ENCODE data around the gene BNC2.

Gene BNC2

DNA sequence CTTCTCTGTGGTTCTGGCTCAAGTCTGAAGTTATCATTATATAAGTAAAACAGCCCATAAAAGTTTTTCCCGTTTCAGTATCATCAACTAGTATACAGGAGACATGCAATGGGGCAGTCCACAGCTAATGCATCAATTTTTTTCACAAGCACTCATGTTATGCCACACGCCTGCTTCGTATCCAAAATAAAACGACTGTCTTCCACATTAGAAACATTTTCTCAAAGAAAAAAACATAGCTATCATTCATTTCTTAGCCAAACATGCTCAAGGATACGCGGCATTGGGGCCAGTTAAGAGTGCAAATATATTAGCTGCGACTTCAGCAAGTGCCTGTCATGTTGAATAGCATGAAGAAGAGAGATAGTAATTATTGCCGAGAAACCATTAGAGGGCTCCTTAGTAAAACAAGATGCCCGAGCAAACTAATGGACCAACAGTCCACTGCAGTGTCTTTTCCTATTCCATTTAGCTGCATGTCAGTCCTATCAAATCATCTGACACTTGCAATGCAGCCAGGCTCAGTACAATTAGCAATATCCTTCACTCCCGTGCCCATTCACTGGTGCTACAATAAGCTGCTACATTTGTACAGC, 68.5 kb downstream of the BNC2 start:
- DNase-seq (ENCODE audit: low read depth in 1 of 2, low spot score in 1 of 2), result no peak
- Histone ChIP-seq H3K27me3 (ENCODE audit: insufficient read depth, poor library complexity, severe bottlenecking) (no peaks in the 10 kb centered on the region), H3K4me3 (replicated peaks; ENCODE audit: insufficient read depth, low read length) (no peak overlapping the region), H3K27ac (replicated peaks) (no peak overlapping the region)
- no peak for TF ChIP-seq GABPA (IDR thresholded peaks at IDR 0.05; ENCODE audit: low read depth)

DNA sequence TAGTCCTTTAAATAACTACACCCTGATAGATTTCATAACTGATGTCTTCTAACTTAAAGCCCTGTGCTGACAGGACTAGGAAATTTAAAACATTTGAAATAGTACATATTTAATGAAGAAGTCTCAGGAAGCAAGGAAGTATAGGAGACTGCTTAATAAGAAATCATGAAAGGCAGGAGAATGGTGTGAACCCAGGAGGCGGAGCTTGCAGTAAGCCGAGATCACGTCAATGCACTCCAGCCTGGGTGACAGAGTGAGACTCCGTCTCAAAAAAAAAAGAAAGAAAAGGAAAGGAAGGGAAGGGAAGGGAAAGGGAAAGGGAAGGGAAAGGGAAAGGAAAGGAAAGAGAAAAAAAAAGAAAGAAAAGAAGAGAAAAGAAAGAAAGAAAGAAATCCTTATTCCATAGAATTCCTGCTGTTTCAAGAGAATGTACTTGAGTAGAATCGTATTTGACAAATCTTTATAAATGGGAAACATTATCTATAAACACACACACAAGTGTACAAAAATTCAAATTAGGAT, 74.1 kb downstream of the BNC2 start:
- H3K27ac ChIP-seq (replicated peaks), result no peak overlapping the region
- no peak for DNase-seq (ENCODE audit: low read depth in 1 of 2, low spot score in 1 of 2)
- no peak for TF ChIP-seq GABPA (IDR thresholded peaks at IDR 0.05; ENCODE audit: low read depth)
- no peak for TF ChIP-seq POLR2AphosphoS5 (IDR thresholded peaks at IDR 0.05; ENCODE audit: low read depth)
- no peak for TF ChIP-seq SPI1 (IDR thresholded peaks at IDR 0.05; ENCODE audit: borderline replicate concordance, low read depth)
- TF ChIP-seq, protein P1, sequence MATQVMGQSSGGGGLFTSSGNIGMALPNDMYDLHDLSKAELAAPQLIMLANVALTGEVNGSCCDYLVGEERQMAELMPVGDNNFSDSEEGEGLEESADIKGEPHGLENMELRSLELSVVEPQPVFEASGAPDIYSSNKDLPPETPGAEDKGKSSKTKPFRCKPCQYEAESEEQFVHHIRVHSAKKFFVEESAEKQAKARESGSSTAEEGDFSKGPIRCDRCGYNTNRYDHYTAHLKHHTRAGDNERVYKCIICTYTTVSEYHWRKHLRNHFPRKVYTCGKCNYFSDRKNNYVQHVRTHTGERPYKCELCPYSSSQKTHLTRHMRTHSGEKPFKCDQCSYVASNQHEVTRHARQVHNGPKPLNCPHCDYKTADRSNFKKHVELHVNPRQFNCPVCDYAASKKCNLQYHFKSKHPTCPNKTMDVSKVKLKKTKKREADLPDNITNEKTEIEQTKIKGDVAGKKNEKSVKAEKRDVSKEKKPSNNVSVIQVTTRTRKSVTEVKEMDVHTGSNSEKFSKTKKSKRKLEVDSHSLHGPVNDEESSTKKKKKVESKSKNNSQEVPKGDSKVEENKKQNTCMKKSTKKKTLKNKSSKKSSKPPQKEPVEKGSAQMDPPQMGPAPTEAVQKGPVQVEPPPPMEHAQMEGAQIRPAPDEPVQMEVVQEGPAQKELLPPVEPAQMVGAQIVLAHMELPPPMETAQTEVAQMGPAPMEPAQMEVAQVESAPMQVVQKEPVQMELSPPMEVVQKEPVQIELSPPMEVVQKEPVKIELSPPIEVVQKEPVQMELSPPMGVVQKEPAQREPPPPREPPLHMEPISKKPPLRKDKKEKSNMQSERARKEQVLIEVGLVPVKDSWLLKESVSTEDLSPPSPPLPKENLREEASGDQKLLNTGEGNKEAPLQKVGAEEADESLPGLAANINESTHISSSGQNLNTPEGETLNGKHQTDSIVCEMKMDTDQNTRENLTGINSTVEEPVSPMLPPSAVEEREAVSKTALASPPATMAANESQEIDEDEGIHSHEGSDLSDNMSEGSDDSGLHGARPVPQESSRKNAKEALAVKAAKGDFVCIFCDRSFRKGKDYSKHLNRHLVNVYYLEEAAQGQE (IDR thresholded peaks at IDR 0.05; ENCODE audit: insufficient replicate concordance, low read depth), result no peak
- no peak for TF ChIP-seq CTCF (IDR thresholded peaks at IDR 0.05; ENCODE audit: insufficient read depth, low read length)
- H3K4me3 ChIP-seq (replicated peaks; ENCODE audit: insufficient read depth, low read length), result no peak overlapping the region
- H3K27me3 ChIP-seq (ENCODE audit: insufficient read depth, poor library complexity, severe bottlenecking), result no peaks in the 10 kb centered on the region

DNA sequence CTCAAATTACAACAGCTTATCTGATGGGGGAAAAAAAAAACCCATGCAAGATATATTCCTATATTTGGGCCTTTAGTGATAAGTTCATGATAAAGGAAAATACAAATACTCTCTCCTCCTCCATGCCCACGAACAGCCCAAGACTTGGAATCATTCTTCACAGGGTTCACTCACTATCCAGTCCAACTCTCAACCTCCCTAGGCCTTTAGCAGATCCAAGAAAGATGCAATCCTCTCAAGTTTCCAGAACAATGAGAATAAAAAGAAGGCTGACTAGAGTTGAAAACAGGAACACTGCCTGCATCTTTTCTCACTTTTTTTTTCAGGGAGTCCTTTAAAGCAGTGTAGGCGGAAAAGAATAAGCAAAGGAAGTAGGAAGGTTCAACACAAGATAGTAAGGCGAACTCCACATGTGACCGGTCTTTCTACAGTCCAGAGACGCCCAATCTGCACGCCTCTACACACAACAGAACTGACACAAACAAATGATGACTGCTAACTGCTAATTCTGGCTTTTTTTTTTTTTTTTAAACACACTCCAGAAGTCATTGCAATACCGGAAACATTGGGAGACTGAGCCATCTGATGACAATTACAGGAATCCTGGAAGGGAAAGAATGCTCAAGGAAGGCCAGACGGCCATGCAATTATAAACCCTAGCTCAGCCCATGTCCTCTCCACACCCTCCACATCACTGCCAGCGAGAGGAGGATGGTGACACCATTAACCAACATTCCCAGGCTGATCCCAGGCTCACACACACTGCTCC, 75.4 kb downstream of the BNC2 start:
- Histone ChIP-seq H3K27ac (replicated peaks) (no peak overlapping the region), H3K4me3 (replicated peaks; ENCODE audit: insufficient read depth, low read length) (no peak overlapping the region), H3K27me3 (ENCODE audit: insufficient read depth, poor library complexity, severe bottlenecking) (no peaks in the 10 kb centered on the region)
- no peak for DNase-seq (ENCODE audit: low read depth in 1 of 2, low spot score in 1 of 2)
- TF ChIP-seq CTCF (IDR thresholded peaks at IDR 0.05; ENCODE audit: insufficient read depth, low read length), result no peak
- TF ChIP-seq, protein P1 (IDR thresholded peaks at IDR 0.05; ENCODE audit: insufficient replicate concordance, low read depth), result no peak
- no peak for TF ChIP-seq GABPA (IDR thresholded peaks at IDR 0.05; ENCODE audit: low read depth)
- no peak for TF ChIP-seq POLR2AphosphoS5 (IDR thresholded peaks at IDR 0.05; ENCODE audit: low read depth)
- TF ChIP-seq SPI1 (IDR thresholded peaks at IDR 0.05; ENCODE audit: borderline replicate concordance, low read depth), result no peak

DNA sequence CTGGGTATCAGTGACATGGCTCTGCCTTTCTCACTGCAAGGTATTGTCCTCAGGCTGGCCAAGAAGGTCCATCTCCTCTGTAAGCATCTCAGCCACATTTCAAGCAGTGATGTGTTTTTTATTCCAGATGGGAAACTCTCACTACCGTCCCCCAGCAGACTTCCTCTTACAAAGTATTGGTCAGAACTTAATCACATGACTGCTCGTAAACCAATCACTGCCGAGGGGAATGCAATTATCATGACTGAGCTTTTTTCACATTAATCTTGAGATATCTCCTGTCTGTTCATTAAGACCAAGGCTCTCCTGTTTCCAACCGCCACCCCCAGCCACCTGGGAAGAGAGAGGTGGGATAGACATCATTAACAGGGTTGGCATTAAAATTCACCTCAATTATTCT, 76.4 kb downstream of the BNC2 start:
- Histone ChIP-seq H3K27me3 (ENCODE audit: insufficient read depth, poor library complexity, severe bottlenecking) (no peaks in the 10 kb centered on the region), H3K27ac (replicated peaks) (no peak overlapping the region), H3K4me3 (replicated peaks; ENCODE audit: insufficient read depth, low read length) (no peak overlapping the region)
- TF ChIP-seq, protein P1 (IDR thresholded peaks at IDR 0.05; ENCODE audit: insufficient replicate concordance, low read depth), result no peak
- TF ChIP-seq CTCF (IDR thresholded peaks at IDR 0.05; ENCODE audit: insufficient read depth, low read length) (no peak), GABPA (IDR thresholded peaks at IDR 0.05; ENCODE audit: low read depth) (no peak), SPI1 (IDR thresholded peaks at IDR 0.05; ENCODE audit: borderline replicate concordance, low read depth) (no peak), POLR2AphosphoS5 (IDR thresholded peaks at IDR 0.05; ENCODE audit: low read depth) (no peak)
- no peak for DNase-seq (ENCODE audit: low read depth in 1 of 2, low spot score in 1 of 2)
